ENCODE measurements around the gene SEPTIN12.
"Not testable (repeated sequence)": the region's sequence is repeated elsewhere in the genome, so short reads cannot be mapped to it uniquely, and the experiment has no call there.

The SEPTIN12 gene

DNA sequence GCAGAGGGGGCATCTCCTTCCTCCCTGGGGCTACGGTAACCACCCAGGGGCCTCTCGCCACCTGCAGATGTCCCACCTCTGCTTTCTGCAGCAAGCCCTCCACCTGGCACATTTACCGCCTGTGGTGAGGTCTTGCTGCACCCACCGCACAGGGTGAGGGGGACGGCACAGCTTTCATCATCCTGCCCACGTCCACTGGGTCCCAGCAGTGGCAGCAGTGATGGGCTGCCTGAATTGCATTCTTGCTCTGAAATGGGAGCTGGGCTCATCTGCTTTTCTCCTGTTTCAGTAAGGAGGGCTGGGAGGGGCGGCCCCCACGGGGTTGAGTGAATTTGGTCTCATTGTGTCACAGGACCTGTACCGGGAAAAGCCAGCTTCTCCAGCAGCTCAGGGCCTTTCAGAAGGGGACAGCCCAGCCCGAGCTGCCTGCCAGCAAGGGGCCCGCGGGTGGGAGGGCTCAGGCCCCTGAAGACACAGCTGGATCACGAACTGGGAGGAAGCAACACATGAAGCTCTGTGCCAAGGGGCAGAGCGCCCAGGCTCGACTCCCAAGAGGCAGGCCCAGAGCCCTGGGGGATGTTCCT, 41.1 kb downstream of the SEPTIN12 start:
- no peak overlapping the region for H3K9ac ChIP-seq (ENCODE audit: low read depth in 1 of 2, low read length in 2 of 2)
- H3K4me3 ChIP-seq (ENCODE audit: low read depth in 1 of 2, low read length in 2 of 2): no peak overlapping the region
- no peaks in the 10 kb centered on the region for H3K27me3 ChIP-seq (ENCODE audit: control insufficient read depth in 1 of 2, insufficient read depth in 2 of 2, low read length in 2 of 2)
- H3K36me3 ChIP-seq (ENCODE audit: control insufficient read depth in 1 of 2, insufficient read depth in 2 of 2, low read length in 2 of 2): peaks cover 5 to 14% of the 10 kb centered on the region in 2 donors
- no peaks in the 10 kb centered on the region for H3K9me3 ChIP-seq (ENCODE audit: control insufficient read depth in 1 of 2, low read length in 2 of 2)
- peaks cover 6 to 7% of the 10 kb centered on the region in 2 donors for H3K4me1 ChIP-seq (ENCODE audit: control insufficient read depth in 1 of 2, insufficient read depth in 2 of 2, low read length in 2 of 2)
- no peak overlapping the region for H3K27ac ChIP-seq (ENCODE audit: low read depth, low read length)

- Histone ChIP-seq H3K9ac (ENCODE audit: low read depth in 1 of 2, low read length in 2 of 2) (no peak overlapping the region), H3K27ac (ENCODE audit: low read depth, low read length) (no peak overlapping the region), H3K36me3 (ENCODE audit: control insufficient read depth in 1 of 2, insufficient read depth in 2 of 2, low read length in 2 of 2) (peaks cover 2 to 6% of the 10 kb centered on the region in 2 donors), H3K4me3 (ENCODE audit: low read depth in 1 of 2, low read length in 2 of 2) (no peak overlapping the region), H3K4me1 (ENCODE audit: control insufficient read depth in 1 of 2, insufficient read depth in 2 of 2, low read length in 2 of 2) (peaks cover 6 to 7% of the 10 kb centered on the region in 2 donors), H3K9me3 (ENCODE audit: control insufficient read depth in 1 of 2, low read length in 2 of 2) (no peaks in the 10 kb centered on the region), H3K27me3 (ENCODE audit: control insufficient read depth in 1 of 2, insufficient read depth in 2 of 2, low read length in 2 of 2) (no peaks in the 10 kb centered on the region)
Measured at GRCh38 chr16:4746215-4746614, 41.9 kb downstream of the SEPTIN12 start.

GRCh38 chr16:4745274-4745569, 42.9 kb downstream of the SEPTIN12 start:
- Histone ChIP-seq H3K9me3 (ENCODE audit: control insufficient read depth in 1 of 2, low read length in 2 of 2) (no peaks in the 10 kb centered on the region), H3K4me3 (ENCODE audit: low read depth in 1 of 2, low read length in 2 of 2) (no peak overlapping the region), H3K4me1 (ENCODE audit: control insufficient read depth in 1 of 2, insufficient read depth in 2 of 2, low read length in 2 of 2) (peaks cover 6 to 7% of the 10 kb centered on the region in 2 donors)

DNA sequence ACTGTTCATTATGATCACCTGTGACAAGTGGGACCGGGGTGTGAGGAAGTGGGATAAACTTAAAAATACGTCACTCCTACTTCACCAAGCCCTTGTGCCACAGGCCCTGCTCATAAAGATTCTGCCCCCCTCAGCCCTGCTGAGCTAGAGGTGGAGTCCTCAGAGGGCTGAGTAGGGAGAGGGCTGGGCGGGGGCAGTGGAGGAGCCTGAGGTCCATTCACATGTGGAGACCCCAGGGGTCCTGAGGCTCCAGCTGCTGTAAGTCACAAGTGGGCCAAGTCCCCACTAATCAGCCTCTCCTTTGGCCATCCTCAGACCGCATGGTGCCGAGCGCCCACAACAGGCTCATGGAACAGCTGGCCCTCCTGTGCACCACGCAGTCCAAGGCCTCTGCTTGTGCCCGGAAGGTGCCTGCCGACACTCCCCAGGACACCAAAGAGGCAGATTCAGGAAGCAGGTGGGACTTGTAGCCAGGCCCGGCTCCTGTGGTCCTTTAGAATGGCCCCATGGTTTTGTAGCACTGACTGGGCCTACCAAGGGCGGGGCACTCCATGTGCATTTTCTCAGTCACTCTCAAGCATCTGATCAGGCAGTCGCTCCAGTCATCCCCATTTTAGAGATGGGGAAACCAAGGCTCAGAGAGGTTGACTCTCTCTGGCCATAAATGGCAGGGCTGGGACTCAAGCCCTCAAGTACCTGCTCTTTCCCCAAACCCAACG, 43.4 kb downstream of the SEPTIN12 start:
- no peak overlapping the region for H3K4me3 ChIP-seq (ENCODE audit: low read depth in 1 of 2, low read length in 2 of 2)
- no peaks in the 10 kb centered on the region for H3K27me3 ChIP-seq (ENCODE audit: control insufficient read depth in 1 of 2, insufficient read depth in 2 of 2, low read length in 2 of 2)
- no peak overlapping the region for H3K27ac ChIP-seq (ENCODE audit: low read depth, low read length)

More at GRCh38 chr16:4745274-4745569, 42.9 kb downstream of the SEPTIN12 start:
- H3K9ac ChIP-seq (ENCODE audit: low read depth in 1 of 2, low read length in 2 of 2): no peak overlapping the region
- no peaks in the 10 kb centered on the region for H3K27me3 ChIP-seq (ENCODE audit: control insufficient read depth in 1 of 2, insufficient read depth in 2 of 2, low read length in 2 of 2)
- H3K27ac ChIP-seq (ENCODE audit: low read depth, low read length): no peak overlapping the region
- H3K36me3 ChIP-seq (ENCODE audit: control insufficient read depth in 1 of 2, insufficient read depth in 2 of 2, low read length in 2 of 2): no peaks in the 10 kb centered on the region

DNA sequence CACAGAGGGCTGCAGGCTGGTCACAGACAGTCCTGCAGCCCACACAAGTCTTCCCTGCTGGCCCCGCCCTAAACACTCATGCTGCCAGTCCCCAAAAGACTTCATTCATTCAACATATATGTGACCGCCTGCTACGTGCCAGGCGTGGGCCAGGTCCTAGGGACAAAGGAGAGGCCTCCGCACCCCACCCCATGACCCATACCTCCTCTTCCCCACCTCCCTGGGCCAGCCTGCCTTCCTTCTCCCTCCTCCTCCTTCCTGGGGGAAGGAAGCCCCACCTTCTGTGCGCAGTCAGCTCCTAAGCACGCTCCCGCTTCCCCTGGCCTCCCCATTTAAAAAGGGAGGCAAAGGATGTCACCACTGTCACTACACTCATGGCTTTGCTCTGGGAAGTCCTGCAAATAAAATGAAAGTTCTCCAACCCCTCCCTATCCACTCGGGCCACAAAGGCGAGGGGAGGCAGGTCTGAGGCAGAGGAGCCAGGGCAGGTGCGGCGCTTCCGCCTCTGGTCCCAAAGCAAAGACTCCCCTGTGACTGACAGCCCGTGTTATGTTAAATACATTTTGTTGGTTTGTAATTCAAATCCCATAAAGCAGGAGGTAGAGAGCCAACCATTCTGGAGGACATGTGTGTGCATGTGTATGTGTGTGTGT, 44.8 kb downstream of the SEPTIN12 start:
- no peaks in the 10 kb centered on the region for H3K27me3 ChIP-seq (ENCODE audit: control insufficient read depth in 1 of 2, insufficient read depth in 2 of 2, low read length in 2 of 2)
- no peaks in the 10 kb centered on the region for H3K36me3 ChIP-seq (ENCODE audit: control insufficient read depth in 1 of 2, insufficient read depth in 2 of 2, low read length in 2 of 2)
- H3K9me3 ChIP-seq (ENCODE audit: control insufficient read depth in 1 of 2, low read length in 2 of 2): no peaks in the 10 kb centered on the region
- H3K4me3 ChIP-seq (ENCODE audit: low read depth in 1 of 2, low read length in 2 of 2): peak overlapping the region; percentile 60 to 70
- peaks cover 6 to 7% of the 10 kb centered on the region in 2 donors for H3K4me1 ChIP-seq (ENCODE audit: control insufficient read depth in 1 of 2, insufficient read depth in 2 of 2, low read length in 2 of 2)
- no peak overlapping the region for H3K27ac ChIP-seq (ENCODE audit: low read depth, low read length)
- H3K9ac ChIP-seq (ENCODE audit: low read depth in 1 of 2, low read length in 2 of 2): peak overlapping the region; percentile 12 to 47

More for the DNA sequence above, 43.4 kb downstream of the SEPTIN12 start:
- no peak overlapping the region for H3K9ac ChIP-seq (ENCODE audit: low read depth in 1 of 2, low read length in 2 of 2)
- H3K9me3 ChIP-seq (ENCODE audit: control insufficient read depth in 1 of 2, low read length in 2 of 2): no peaks in the 10 kb centered on the region
- H3K4me1 ChIP-seq (ENCODE audit: control insufficient read depth in 1 of 2, insufficient read depth in 2 of 2, low read length in 2 of 2): peaks cover 6 to 7% of the 10 kb centered on the region in 2 donors
- H3K36me3 ChIP-seq (ENCODE audit: control insufficient read depth in 1 of 2, insufficient read depth in 2 of 2, low read length in 2 of 2): no peaks in the 10 kb centered on the region

- H3K27me3 ChIP-seq (ENCODE audit: control insufficient read depth in 1 of 2, insufficient read depth in 2 of 2, low read length in 2 of 2); H3K27ac ChIP-seq (ENCODE audit: low read depth, low read length); H3K36me3 ChIP-seq (ENCODE audit: control insufficient read depth in 1 of 2, insufficient read depth in 2 of 2, low read length in 2 of 2); H3K9ac ChIP-seq (ENCODE audit: low read depth in 1 of 2, low read length in 2 of 2); H3K4me3 ChIP-seq (ENCODE audit: low read depth in 1 of 2, low read length in 2 of 2); H3K9me3 ChIP-seq (ENCODE audit: control insufficient read depth in 1 of 2, low read length in 2 of 2): not testable (repeated sequence)
- peaks cover 12 to 16% of the 10 kb centered on the region in 2 donors for H3K4me1 ChIP-seq (ENCODE audit: control insufficient read depth in 1 of 2, insufficient read depth in 2 of 2, low read length in 2 of 2)
Measured at GRCh38 chr16:4738370-4738769, 49.8 kb downstream of the SEPTIN12 start.

DNA sequence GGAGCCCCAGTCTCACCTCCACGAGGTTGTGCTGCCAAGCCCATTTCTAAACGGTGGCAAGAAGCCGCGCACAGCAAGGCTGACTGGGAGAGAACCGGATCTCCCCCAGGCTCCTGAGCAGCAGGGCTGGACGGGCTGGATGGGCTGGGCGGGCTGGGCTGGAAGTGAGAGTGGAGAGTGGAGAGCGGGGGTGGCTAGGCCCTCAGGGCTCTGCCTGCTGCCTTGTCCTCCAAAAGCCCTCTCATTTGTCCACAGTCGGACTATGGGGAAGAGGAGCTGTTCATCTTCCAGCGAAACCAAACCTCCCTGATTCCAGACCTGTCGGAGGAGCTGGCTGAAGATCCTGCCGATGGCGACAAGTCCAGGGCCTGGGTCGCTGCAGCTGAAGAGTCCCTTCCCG, 50.6 kb downstream of the SEPTIN12 start:
- Histone ChIP-seq H3K36me3 (ENCODE audit: control insufficient read depth in 1 of 2, insufficient read depth in 2 of 2, low read length in 2 of 2) (no peaks in the 10 kb centered on the region), H3K9ac (ENCODE audit: low read depth in 1 of 2, low read length in 2 of 2) (no peak overlapping the region), H3K9me3 (ENCODE audit: control insufficient read depth in 1 of 2, low read length in 2 of 2) (no peaks in the 10 kb centered on the region), H3K4me1 (ENCODE audit: control insufficient read depth in 1 of 2, insufficient read depth in 2 of 2, low read length in 2 of 2) (peaks cover 5 to 13% of the 10 kb centered on the region in 2 donors), H3K4me3 (ENCODE audit: low read depth in 1 of 2, low read length in 2 of 2) (no peak overlapping the region), H3K27ac (ENCODE audit: low read depth, low read length) (no peak overlapping the region), H3K27me3 (ENCODE audit: control insufficient read depth in 1 of 2, insufficient read depth in 2 of 2, low read length in 2 of 2) (no peaks in the 10 kb centered on the region)

DNA sequence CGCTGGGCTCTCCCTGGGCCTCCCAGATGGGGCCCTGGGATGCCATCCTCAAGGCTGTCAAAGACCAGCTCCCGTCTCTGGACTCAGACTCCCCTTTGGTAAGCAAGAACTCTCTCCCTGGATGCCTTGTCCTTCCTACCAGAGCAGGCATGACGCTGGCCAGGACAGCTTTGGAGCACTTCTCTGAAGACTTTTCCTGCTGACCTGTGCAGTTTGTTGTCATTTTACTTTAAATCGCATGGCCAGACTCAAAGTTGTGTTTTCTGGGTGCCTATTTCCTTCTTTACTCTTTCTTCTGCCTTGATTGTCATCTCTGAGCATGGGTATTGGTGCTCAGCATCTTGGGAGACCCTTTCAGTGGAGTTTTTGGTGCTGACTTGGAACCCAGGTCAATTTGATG, 51.6 kb downstream of the SEPTIN12 start:
- Histone ChIP-seq H3K27ac (ENCODE audit: low read depth, low read length) (no peak overlapping the region), H3K9me3 (ENCODE audit: control insufficient read depth in 1 of 2, low read length in 2 of 2) (no peaks in the 10 kb centered on the region), H3K9ac (ENCODE audit: low read depth in 1 of 2, low read length in 2 of 2) (no peak overlapping the region), H3K27me3 (ENCODE audit: control insufficient read depth in 1 of 2, insufficient read depth in 2 of 2, low read length in 2 of 2) (no peaks in the 10 kb centered on the region), H3K36me3 (ENCODE audit: control insufficient read depth in 1 of 2, insufficient read depth in 2 of 2, low read length in 2 of 2) (no peaks in the 10 kb centered on the region), H3K4me1 (ENCODE audit: control insufficient read depth in 1 of 2, insufficient read depth in 2 of 2, low read length in 2 of 2) (peaks cover 5 to 13% of the 10 kb centered on the region in 2 donors), H3K4me3 (ENCODE audit: low read depth in 1 of 2, low read length in 2 of 2) (no peak overlapping the region)

DNA sequence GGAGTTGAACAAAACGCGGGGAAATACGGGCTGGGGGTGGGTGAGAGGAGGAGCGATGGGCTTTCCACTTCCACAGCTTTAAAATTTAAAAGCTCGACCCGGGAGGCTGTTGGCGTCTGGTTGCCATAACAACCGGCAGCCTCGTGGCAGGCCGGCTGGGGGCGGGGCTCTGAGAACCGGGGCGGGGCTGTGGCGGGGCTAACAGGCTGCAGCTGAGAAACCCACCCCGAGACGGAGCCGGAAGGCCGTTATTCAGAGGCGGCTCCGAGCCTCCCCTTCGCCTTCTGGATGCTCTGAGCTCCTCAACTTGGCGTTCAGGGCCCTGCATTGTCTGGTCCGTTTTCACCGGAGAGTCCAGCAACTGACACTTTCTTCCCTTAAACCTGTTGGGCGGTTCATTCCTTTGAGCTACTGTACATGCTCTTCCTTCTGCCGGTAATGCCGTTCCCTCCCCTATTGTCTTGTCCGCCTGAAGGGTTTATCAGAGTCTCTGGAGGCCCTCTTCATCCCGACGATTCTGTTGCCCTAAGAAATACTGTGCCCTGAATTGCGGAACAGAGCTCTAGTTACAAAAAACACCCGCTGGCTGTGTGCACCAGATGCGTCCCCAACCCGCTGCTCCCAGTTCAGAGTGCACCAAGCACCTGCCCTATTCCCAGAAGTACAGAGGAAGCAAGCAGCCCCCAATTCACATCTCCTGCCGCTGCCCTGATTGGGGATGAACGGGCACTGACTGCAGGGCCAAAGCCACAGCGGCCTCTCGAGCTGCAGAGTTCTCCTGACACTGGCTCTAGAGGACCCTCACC, 53.2 kb downstream of the SEPTIN12 start:
- H3K27me3 ChIP-seq (ENCODE audit: control insufficient read depth in 1 of 2, insufficient read depth in 2 of 2, low read length in 2 of 2): no peaks in the 10 kb centered on the region
- H3K9me3 ChIP-seq (ENCODE audit: control insufficient read depth in 1 of 2, low read length in 2 of 2): no peaks in the 10 kb centered on the region
- H3K36me3 ChIP-seq (ENCODE audit: control insufficient read depth in 1 of 2, insufficient read depth in 2 of 2, low read length in 2 of 2): peaks cover 2 to 9% of the 10 kb centered on the region in 2 donors
- peak overlapping the region; percentile 68 for H3K27ac ChIP-seq (ENCODE audit: low read depth, low read length)
- H3K4me1 ChIP-seq (ENCODE audit: control insufficient read depth in 1 of 2, insufficient read depth in 2 of 2, low read length in 2 of 2): peaks cover 5 to 13% of the 10 kb centered on the region in 2 donors
- peak overlapping the region; percentile 94 to 95 for H3K4me3 ChIP-seq (ENCODE audit: low read depth in 1 of 2, low read length in 2 of 2)
- H3K9ac ChIP-seq (ENCODE audit: low read depth in 1 of 2, low read length in 2 of 2): peak overlapping the region; percentile 54 to 65

Data from duodenal mucosa (tissue), 2 donors.